ENCODE results near the gene TNFRSF18.
A peak's percentile ranks its signal among the peaks of the same experiment; 100 is the strongest.
"Not testable (repeated sequence)": the region's sequence is repeated elsewhere in the genome, so short reads cannot be mapped to it uniquely, and the experiment has no call there.

TNFRSF18 gene

GRCh38 chr1:1253972-1254666 is 47.7 kb upstream of the TNFRSF18 start:
- peaks cover 6% of the 10 kb centered on the region in 2 experiments for H3K4me1 ChIP-seq (ENCODE audit: control insufficient read depth in 1 of 2, insufficient read depth in 2 of 2, low read length in 2 of 2)
- no peak overlapping the region for H2BK5ac ChIP-seq (ENCODE audit: low read depth, low read length, poor library complexity)
- WGBS (ENCODE audit: extremely low coverage, insufficient coverage, insufficient read length): no CpG with 5 or more reads among the region's 50 CpGs
- no peak overlapping the region for H2AK5ac ChIP-seq (ENCODE audit: low read length)
- H3K4me3 ChIP-seq (ENCODE audit: low read depth, low read length): no peak overlapping the region
- H2BK120ac ChIP-seq (ENCODE audit: insufficient read depth, low read length, poor library complexity): no peak overlapping the region
- no peak for DNase-seq
- H3K9ac ChIP-seq (ENCODE audit: low read length): no peak overlapping the region
- H4K8ac ChIP-seq (ENCODE audit: low read depth, low read length): no peak overlapping the region
- H3K79me1 ChIP-seq (ENCODE audit: low read length): peaks cover 6% of the 10 kb centered on the region
- H3K79me2 ChIP-seq (ENCODE audit: control insufficient read depth, insufficient read depth, low read length, poor library complexity): no peaks in the 10 kb centered on the region
- no peak overlapping the region for H2AFZ ChIP-seq (ENCODE audit: insufficient read depth, low read length, poor library complexity)
- H3K27me3 ChIP-seq (ENCODE audit: insufficient read depth, low read length): no peaks in the 10 kb centered on the region
- H3K4ac ChIP-seq (ENCODE audit: low read depth, low read length): no peak overlapping the region
- no peak overlapping the region for H4K91ac ChIP-seq (ENCODE audit: low read depth, low read length)
- H3K36me3 ChIP-seq (ENCODE audit: control insufficient read depth in 1 of 2, insufficient read depth in 2 of 2, low read length in 2 of 2): peaks cover 57 to 63% of the 10 kb centered on the region in 2 experiments
- no peak overlapping the region for H4K12ac ChIP-seq (ENCODE audit: low read depth, low read length)
- no peak overlapping the region for H3K4me2 ChIP-seq (ENCODE audit: low read length)
- no peak overlapping the region for H3K27ac ChIP-seq (ENCODE audit: low read depth, low read length)
- H2BK12ac ChIP-seq (ENCODE audit: low read length): no peak overlapping the region
- no peak overlapping the region for H3K23ac ChIP-seq (ENCODE audit: low read length)
- H3K14ac ChIP-seq (ENCODE audit: low read length): no peak overlapping the region
- peaks cover 7% of the 10 kb centered on the region for H3K9me3 ChIP-seq (ENCODE audit: insufficient read depth, low read depth, low read length)
- no peak overlapping the region for H3K18ac ChIP-seq (ENCODE audit: low read length)

- Histone ChIP-seq H3K4me2 (ENCODE audit: low read length) (no peak overlapping the region), H3K23ac (ENCODE audit: low read length) (no peak overlapping the region), H4K8ac (ENCODE audit: low read depth, low read length) (no peak overlapping the region), H3K4me3 (ENCODE audit: low read depth, low read length) (no peak overlapping the region), H2BK5ac (ENCODE audit: low read depth, low read length, poor library complexity) (no peak overlapping the region), H3K27ac (ENCODE audit: low read depth, low read length) (no peak overlapping the region), H3K18ac (ENCODE audit: low read length) (no peak overlapping the region), H3K4ac (ENCODE audit: low read depth, low read length) (no peak overlapping the region), H3K36me3 (ENCODE audit: control insufficient read depth in 1 of 2, insufficient read depth in 2 of 2, low read length in 2 of 2) (peaks cover 51 to 56% of the 10 kb centered on the region in 2 experiments), H3K27me3 (ENCODE audit: insufficient read depth, low read length) (no peaks in the 10 kb centered on the region), H3K79me1 (ENCODE audit: low read length) (peaks cover 6% of the 10 kb centered on the region), H2AK5ac (ENCODE audit: low read length) (no peak overlapping the region), H3K79me2 (ENCODE audit: control insufficient read depth, insufficient read depth, low read length, poor library complexity) (no peaks in the 10 kb centered on the region), H3K4me1 (ENCODE audit: control insufficient read depth in 1 of 2, insufficient read depth in 2 of 2, low read length in 2 of 2) (peaks cover 6% of the 10 kb centered on the region in 2 experiments), H4K91ac (ENCODE audit: low read depth, low read length) (no peak overlapping the region), H3K9me3 (ENCODE audit: insufficient read depth, low read depth, low read length) (peaks cover 3% of the 10 kb centered on the region), H2AFZ (ENCODE audit: insufficient read depth, low read length, poor library complexity) (no peak overlapping the region), H3K9ac (ENCODE audit: low read length) (no peak overlapping the region), H2BK12ac (ENCODE audit: low read length) (no peak overlapping the region), H4K12ac (ENCODE audit: low read depth, low read length) (no peak overlapping the region), H2BK120ac (ENCODE audit: insufficient read depth, low read length, poor library complexity) (no peak overlapping the region), H3K14ac (ENCODE audit: low read length) (no peak overlapping the region)
- DNase-seq: no peak
- no CpG with 5 or more reads among the region's 12 CpGs for WGBS (ENCODE audit: extremely low coverage, insufficient coverage, insufficient read length)
These were observed 46.9 kb upstream of the TNFRSF18 start for GRCh38 chr1:1253314-1253713.

- Histone ChIP-seq H4K8ac (ENCODE audit: low read depth, low read length) (peak overlapping the region; percentile 68), H2BK120ac (ENCODE audit: insufficient read depth, low read length, poor library complexity) (peak overlapping the region; percentile 59), H2AFZ (ENCODE audit: insufficient read depth, low read length, poor library complexity) (peak overlapping the region; percentile 39), H3K4me3 (ENCODE audit: low read depth, low read length) (no peak overlapping the region), H3K9me3 (ENCODE audit: insufficient read depth, low read depth, low read length) (peaks cover 5% of the 10 kb centered on the region), H3K27me3 (ENCODE audit: insufficient read depth, low read length) (peaks cover 5% of the 10 kb centered on the region), H3K79me1 (ENCODE audit: low read length) (peaks cover 9% of the 10 kb centered on the region), H3K9ac (ENCODE audit: low read length) (no peak overlapping the region), H2BK5ac (ENCODE audit: low read depth, low read length, poor library complexity) (peak overlapping the region; percentile 70), H3K36me3 (ENCODE audit: control insufficient read depth in 1 of 2, insufficient read depth in 2 of 2, low read length in 2 of 2) (peaks cover 36 to 40% of the 10 kb centered on the region in 2 experiments), H3K4me2 (ENCODE audit: low read length) (no peak overlapping the region), H3K27ac (ENCODE audit: low read depth, low read length) (peak overlapping the region; percentile 81), H3K79me2 (ENCODE audit: control insufficient read depth, insufficient read depth, low read length, poor library complexity) (no peaks in the 10 kb centered on the region), H3K18ac (ENCODE audit: low read length) (peak overlapping the region; percentile 81), H3K23ac (ENCODE audit: low read length) (no peak overlapping the region), H2BK12ac (ENCODE audit: low read length) (peak overlapping the region; percentile 51), H4K12ac (ENCODE audit: low read depth, low read length) (peak overlapping the region; percentile 7), H3K14ac (ENCODE audit: low read length) (peak overlapping the region; percentile 86), H2AK5ac (ENCODE audit: low read length) (peak overlapping the region; percentile 61), H4K91ac (ENCODE audit: low read depth, low read length) (peak overlapping the region; percentile 95), H3K4ac (ENCODE audit: low read depth, low read length) (peak overlapping the region; percentile 74), H3K4me1 (ENCODE audit: control insufficient read depth in 1 of 2, insufficient read depth in 2 of 2, low read length in 2 of 2) (peaks cover 10 to 12% of the 10 kb centered on the region in 2 experiments)
- no peak for DNase-seq
- WGBS (ENCODE audit: extremely low coverage, insufficient coverage, insufficient read length): no CpG with 5 or more reads among the region's 16 CpGs
These were observed 44.4 kb upstream of the TNFRSF18 start for GRCh38 chr1:1250786-1251284.

GRCh38 chr1:1248009-1248913 is 41.9 kb upstream of the TNFRSF18 start:
- H2AK5ac ChIP-seq (ENCODE audit: low read length); H3K14ac ChIP-seq (ENCODE audit: low read length); H2BK120ac ChIP-seq (ENCODE audit: insufficient read depth, low read length, poor library complexity); H3K4me3 ChIP-seq (ENCODE audit: low read depth, low read length); H2BK12ac ChIP-seq (ENCODE audit: low read length); H2AFZ ChIP-seq (ENCODE audit: insufficient read depth, low read length, poor library complexity); H4K12ac ChIP-seq (ENCODE audit: low read depth, low read length); H3K9me3 ChIP-seq (ENCODE audit: insufficient read depth, low read depth, low read length); H3K27me3 ChIP-seq (ENCODE audit: insufficient read depth, low read length); H3K4ac ChIP-seq (ENCODE audit: low read depth, low read length); H3K79me2 ChIP-seq (ENCODE audit: control insufficient read depth, insufficient read depth, low read length, poor library complexity); H3K27ac ChIP-seq (ENCODE audit: low read depth, low read length); H3K79me1 ChIP-seq (ENCODE audit: low read length); H2BK5ac ChIP-seq (ENCODE audit: low read depth, low read length, poor library complexity); H4K91ac ChIP-seq (ENCODE audit: low read depth, low read length); H4K8ac ChIP-seq (ENCODE audit: low read depth, low read length); H3K23ac ChIP-seq (ENCODE audit: low read length); H3K9ac ChIP-seq (ENCODE audit: low read length); H3K18ac ChIP-seq (ENCODE audit: low read length); H3K4me2 ChIP-seq (ENCODE audit: low read length): not testable (repeated sequence)
- peaks cover 13 to 16% of the 10 kb centered on the region in 2 experiments for H3K36me3 ChIP-seq (ENCODE audit: control insufficient read depth in 1 of 2, insufficient read depth in 2 of 2, low read length in 2 of 2)
- DNase-seq: peak; percentile 84 to 88
- no CpG with 5 or more reads among the region's 21 CpGs for WGBS (ENCODE audit: extremely low coverage, insufficient coverage, insufficient read length)
- H3K4me1 ChIP-seq (ENCODE audit: control insufficient read depth in 1 of 2, insufficient read depth in 2 of 2, low read length in 2 of 2): peaks cover 12 to 14% of the 10 kb centered on the region in 2 experiments
